ENCODE measurements around the gene C2orf76. TPM values are rescaled to one million over a fixed set of nuclear protein-coding genes. Genes with fewer than 3 reads are reported as not detected.

The C2orf76 gene
- total RNA-seq, 1 experiment from 2014 or later: 0.25 TPM

- no peak for DNase-seq (ENCODE audit: low spot score)
Observed at GRCh38 chr2:119338272-119338671, 28.4 kb downstream of the C2orf76 start.

DNA sequence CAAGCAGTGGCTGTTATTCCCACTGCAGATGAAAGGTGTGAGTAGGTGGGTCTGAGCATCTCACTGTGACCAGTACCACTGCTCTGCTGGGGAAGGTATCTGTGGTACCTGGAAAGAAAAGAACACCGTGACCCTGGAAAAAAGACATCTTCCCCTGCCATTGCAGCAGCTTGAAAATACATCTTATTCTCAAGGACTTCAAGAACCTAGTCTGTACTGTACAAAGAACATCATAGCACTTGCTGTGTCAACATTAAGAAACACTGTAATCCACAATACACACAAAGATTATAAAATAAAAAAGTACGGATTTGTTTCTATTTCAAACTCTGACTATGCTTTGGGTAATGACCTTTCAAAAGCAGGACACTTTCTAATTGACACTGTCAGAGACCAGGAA is 28.9 kb downstream of the C2orf76 start:
- no peak for DNase-seq (ENCODE audit: low spot score)

- DNase-seq (ENCODE audit: low spot score): no peak
Observed at GRCh38 chr2:119333833-119334232, 32.8 kb downstream of the C2orf76 start.

DNA sequence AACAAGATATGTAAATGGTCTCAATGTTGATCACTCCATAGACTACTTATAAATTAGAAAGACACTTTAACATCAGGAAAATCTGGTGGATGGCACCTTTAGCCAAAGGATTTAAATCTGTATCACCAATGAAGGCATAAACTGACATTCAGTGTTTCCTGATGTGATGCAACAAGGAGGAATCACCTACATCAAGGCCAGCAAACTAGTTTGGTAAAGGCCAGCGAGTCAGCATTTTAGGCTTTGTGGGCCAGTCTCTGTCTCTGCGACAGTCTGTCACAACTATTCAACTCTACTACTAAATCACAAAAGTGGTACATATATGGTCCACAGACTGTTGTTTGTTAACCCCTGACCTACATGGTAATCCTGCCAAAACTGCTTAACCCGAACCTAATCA is 33.3 kb downstream of the C2orf76 start:
- DNase-seq (ENCODE audit: low spot score): no peak

DNA sequence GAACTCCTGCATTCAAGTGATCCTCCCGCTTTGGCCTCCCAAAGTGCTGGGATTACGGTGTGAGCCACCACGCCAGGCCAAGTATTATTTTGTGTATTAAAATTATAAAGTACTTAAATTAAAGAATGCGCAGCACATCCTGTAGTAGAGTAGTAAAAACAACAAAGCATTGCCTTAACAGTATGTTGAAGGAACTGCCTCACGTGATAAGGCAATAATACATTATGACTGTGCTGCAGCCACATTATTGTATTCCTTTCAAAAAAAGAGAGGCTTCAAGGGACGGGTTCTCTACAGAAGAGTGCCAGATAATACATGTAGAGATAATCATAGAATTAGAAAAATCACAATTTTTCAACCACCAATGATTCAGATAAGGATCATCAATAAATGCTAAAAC is 33.7 kb downstream of the C2orf76 start:
- no peak for DNase-seq (ENCODE audit: low spot score)

GRCh38 chr2:119327431-119327830 is 39.2 kb downstream of the C2orf76 start:
- DNase-seq (ENCODE audit: low spot score): no peak

GRCh38 chr2:119326938-119327337 is 39.7 kb downstream of the C2orf76 start:
- DNase-seq (ENCODE audit: low spot score): no peak

- DNase-seq (ENCODE audit: low spot score): no peak
Observed at GRCh38 chr2:119324685-119325270, 41.9 kb downstream of the C2orf76 start.

DNA sequence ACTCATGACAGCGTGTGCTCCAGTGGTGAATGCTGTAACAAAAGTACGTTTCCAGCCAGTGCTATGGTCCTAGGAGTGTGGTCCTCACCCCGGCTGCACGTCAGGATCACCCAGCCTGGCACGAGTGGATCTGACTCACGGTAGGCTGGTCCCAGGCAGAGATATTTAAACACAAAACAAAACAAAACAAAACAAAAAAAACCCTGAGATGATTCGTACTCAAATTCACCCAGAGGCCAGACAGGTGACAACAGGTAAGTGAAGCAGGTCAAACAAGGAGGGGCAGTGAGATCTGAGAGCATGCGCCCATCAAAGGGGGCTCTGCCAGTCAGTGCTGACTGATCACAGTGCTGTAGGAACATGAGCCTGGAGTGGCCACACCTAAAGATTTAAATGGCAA is 43.2 kb downstream of the C2orf76 start:
- DNase-seq (ENCODE audit: low spot score): no peak

DNA sequence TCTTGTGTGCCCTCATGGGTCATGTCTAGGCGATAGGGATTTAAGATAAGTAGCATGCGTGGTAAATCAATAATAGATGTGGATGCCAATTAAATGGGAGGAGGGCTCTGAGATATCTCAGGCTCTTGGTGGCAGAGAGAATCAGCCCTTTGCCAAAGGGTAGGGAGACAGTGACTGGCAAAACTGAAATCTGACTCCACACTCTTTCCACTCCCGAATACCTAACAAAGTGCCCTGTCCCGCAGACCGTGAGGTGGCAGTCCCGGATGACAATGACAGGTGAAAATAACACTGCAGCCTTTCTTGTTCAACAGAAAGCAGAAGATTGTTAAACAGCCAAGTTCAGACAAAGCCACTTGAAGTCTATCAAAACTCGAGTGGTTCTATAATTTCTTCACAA is 47.0 kb downstream of the C2orf76 start:
- DNase-seq (ENCODE audit: low spot score): no peak

DNA sequence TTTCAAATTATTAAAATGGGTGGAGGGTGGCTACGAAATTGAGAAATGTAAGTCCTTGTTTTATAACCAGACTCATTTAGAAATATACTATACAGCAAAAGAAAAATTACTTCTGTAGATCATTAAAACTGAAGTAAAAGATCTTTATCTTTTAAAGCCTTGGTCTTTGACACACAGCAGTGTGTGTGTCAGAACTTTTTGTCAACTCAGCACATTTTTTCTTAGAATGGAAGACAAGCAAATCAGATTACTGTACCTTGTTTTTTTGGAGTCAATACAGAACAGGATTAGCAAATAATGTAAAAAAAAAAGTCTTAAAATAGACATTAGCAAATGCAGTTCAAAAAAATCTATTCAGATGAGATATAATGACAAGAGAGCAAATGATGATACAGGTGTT is 49.1 kb downstream of the C2orf76 start:
- no peak for DNase-seq (ENCODE audit: low spot score)

GRCh38 chr2:119316066-119316465 is 50.6 kb downstream of the C2orf76 start:
- DNase-seq (ENCODE audit: low spot score): no peak

DNA sequence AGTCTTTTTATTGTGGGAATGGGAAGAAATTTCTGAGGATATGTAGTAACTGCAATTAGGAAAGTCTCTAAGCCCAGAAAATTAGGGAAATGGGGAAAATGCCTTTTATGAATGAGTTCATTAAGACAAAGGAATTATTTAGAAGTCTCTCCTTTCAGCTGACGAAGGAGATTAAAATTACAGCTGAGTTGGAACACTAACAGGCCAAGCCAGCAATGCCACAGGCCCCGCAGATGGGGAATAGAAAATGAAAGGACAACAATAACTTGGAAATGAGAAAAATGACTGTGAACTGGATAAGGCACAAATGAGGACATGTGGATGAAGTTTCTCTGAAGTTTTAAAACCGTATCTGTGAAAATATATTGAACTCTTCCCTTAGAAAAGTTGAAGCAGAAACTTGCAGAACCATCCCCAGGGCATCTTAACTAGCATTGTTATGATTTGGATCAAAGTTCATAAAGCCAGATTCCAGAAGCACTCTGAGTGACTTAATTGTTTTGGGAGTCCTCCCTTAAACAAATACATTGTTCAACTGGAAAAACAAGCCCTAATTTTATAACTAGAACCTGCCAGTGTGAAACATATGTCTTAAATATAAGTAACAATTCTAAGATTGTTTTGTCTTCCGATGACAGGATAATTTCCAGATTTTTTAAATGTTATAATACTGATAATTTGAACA is 51.3 kb downstream of the C2orf76 start:
- peak; percentile 24 for DNase-seq (ENCODE audit: low spot score)

DNA sequence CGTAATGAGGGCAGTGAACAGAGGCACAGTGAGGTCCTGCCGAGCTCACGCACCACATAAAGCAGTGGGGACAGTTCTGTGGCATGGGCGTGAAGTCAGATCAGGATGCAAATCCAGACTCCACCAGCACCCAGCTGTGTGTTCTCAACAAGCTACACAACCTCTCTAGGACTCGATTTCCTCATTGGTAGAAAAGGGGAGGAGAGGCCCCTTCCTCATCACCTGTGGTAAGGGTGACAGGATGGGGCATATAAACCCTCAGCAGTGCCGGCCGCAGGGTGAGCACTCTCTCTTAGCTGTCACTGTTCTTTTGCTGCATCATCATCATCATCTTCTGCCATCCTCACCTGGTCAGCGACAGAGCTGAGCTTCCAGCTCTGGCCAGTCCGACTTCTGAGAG is 54.8 kb downstream of the C2orf76 start:
- DNase-seq (ENCODE audit: low spot score): no peak

DNA sequence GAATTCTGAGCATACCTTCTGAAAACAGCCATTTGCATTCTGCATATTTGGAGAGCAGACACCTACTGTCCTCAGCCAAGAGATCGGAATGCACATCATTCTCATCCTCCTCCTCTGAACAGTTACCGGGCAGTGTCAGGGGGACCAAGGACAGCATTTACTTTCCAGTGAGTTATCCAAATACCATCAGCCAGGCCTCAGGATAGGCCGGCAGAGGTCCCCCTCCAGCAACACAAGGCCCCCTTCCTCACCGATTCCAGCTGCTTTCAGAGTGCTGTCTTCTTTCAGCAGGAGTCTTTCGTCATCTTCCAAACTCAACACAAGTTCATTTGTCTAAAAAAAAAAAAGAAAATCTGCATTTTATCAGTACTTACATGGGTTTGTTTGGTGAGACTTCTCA is 55.3 kb downstream of the C2orf76 start:
- DNase-seq (ENCODE audit: low spot score): no peak

DNA sequence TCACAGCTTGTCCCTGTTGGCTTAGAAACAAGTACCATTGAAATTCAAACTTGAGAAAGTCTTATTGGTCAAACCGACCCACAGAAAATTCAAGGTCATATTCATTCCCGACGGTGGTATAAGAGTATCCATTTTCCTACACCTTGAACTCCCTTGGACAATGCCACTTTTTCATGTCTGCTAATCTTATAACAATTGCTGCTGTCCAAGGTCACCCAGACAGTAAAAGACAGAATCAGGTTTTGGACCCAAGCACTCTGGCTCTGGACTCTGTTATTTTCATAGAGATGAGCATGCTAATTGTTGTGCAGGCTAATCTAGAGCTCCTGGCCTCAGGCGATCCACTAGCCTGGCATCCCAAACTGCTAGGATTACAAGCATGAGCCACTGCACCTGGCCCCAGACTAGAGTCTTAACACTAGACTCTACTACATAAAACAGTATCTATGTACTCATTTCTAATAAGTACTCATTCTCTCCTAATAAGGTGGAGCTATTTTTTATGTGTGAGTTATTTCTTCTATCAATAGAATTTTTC is 57.8 kb downstream of the C2orf76 start:
- no peak for DNase-seq (ENCODE audit: low spot score)

DNA sequence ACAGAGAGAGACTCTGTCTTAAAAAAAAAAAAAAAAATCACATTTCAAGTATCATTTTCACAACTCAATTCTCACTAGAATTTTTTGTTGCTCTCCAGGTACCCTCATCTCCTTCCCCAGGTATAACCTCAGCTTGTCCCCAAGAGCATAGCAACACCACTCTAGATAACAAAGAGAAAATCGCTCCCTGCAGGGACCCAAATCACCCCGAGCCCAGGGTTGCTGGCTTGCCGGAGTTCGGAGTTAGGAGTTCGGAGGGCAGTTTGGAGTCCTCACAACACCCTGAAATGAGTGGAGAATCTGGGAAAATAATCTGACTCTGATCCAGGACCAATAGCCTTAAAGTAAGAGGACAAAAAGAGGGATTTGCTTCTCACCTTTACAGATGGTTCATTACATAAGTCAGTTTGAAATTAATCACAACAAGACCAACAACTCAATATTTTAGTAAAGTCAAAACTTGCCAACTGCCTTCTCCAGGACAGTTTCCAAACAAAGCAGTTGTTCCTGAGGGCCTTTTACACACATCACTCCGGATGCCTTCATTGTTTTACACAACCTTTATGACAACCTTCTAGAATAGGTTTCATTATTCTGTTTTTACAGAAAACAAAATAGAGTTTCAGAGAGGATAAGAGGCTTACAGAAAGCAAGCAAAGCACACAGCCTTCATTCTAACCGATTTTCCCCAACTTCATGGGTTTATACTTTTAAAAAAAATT is 59.1 kb downstream of the C2orf76 start:
- no peak for DNase-seq (ENCODE audit: low spot score)

GRCh38 chr2:119306196-119306590 is 60.4 kb downstream of the C2orf76 start:
- no peak for DNase-seq (ENCODE audit: low spot score)

GRCh38 chr2:119305497-119306195 is 61.0 kb downstream of the C2orf76 start:
- no peak for DNase-seq (ENCODE audit: low spot score)

DNA sequence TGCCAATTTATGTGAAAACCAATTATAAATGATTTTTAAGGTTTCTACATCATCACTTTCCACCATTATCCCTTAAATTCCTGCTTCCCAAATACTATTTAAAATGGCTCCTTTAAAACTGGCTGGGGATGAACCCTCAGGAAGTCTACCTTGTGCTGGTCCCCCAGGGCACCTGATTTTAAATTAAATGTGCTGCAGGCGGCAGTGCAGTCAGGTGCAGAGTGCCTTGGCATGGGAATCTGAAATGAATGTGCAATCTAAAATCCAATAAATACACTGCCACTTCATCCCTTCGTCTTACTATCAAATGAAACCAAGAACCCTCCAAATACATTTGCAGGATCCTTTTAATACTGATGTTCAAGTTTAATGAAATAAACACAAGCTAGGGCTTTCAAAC is 61.8 kb downstream of the C2orf76 start:
- DNase-seq (ENCODE audit: low spot score): no peak

DNA sequence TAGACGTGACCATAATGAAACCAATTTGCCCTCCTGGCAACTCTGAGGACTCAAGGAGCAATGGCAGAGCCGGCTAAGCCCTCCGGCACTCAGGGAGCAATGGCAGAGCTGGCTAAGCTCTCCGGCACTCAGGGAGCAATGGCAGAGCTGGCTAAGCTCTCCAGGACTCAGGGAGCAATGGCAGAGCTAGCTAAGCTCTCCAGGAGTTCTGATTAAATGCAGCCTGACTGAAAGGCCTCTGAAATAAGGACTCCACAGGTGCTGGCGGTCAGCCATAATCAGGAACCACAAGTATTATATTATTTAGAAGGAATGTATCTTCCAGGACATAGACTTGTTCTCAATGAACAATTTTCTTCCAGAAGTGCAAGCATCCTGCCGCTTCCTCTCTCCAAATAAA is 65.2 kb downstream of the C2orf76 start:
- no peak for DNase-seq (ENCODE audit: low spot score)

DNA sequence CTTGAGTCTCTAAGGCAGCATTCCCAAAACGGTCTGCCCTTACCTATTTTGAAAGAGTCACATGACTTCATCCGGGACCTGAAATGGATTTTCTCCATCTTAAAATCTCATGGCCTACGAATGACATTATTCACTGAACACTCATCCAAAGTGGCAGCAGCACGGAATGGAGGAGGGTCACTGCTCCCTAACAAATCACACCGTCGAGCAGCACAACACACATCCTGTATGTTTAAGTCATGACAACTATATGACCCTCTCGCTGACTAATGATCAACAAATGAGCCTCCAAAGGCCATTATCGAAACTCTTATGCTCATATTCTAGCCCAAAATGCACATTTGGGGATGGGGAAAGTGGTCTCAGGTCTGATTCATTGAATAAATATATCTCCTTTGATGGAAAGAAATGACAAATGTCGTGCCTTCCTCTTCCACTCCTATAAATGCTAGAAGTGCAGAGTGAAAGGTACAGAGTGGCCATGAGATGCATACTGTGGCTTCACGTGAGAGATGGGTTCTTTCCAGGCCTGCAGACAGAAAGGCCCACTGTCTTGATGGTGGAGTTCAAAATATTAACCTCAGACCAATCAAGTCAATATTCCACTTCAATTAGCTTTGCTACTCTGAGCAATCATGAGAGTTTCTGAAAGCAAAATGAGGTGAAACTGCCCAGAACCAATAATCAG is 70.8 kb downstream of the C2orf76 start:
- DNase-seq (ENCODE audit: low spot score): no peak
